Measurements from ENCODE around the gene SLC10A7. TPM values are rescaled to one million over a fixed set of nuclear protein-coding genes. Genes with fewer than 3 reads are reported as not detected.

Gene SLC10A7, protein sequence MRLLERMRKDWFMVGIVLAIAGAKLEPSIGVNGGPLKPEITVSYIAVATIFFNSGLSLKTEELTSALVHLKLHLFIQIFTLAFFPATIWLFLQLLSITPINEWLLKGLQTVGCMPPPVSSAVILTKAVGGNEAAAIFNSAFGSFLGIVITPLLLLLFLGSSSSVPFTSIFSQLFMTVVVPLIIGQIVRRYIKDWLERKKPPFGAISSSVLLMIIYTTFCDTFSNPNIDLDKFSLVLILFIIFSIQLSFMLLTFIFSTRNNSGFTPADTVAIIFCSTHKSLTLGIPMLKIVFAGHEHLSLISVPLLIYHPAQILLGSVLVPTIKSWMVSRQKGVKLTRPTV
- total RNA-seq (10 to 100 TPM in 4 of 5 donors, 1 to 10 TPM in 1; 1.8 to 36.0 (median 22.0) TPM), polyA plus RNA-seq (1 to 10 TPM; 1.8 to 3.4 (median 2.0) TPM)
- long read RNA-seq, donor 1, partial matches to known transcripts: 0 of 1 reads
- long read RNA-seq, donor 1, other reads (novel, unspliced or antisense): 0 of 1 reads
- long read RNA-seq, donor 2: 0 reads
- long read RNA-seq, donor 3: 0 reads
- long read RNA-seq, donor 4: 0 reads
- long read RNA-seq, donor 5, partial matches to known transcripts: 0 of 1 reads
- long read RNA-seq, donor 5, other reads (novel, unspliced or antisense): 0 of 1 reads
- long read RNA-seq, donor 6, partial matches to known transcripts: 0 of 2 reads
- long read RNA-seq, donor 6, other reads (novel, unspliced or antisense): 0 of 2 reads
- long read RNA-seq, donor 7: 0 reads
- long read RNA-seq, donor 8, partial matches to known transcripts: 0 of 1 reads
- long read RNA-seq, donor 8, other reads (novel, unspliced or antisense): 0 of 1 reads
- long read RNA-seq, donor 9: 0 reads
- long read RNA-seq, donor 10: 0 reads

DNA sequence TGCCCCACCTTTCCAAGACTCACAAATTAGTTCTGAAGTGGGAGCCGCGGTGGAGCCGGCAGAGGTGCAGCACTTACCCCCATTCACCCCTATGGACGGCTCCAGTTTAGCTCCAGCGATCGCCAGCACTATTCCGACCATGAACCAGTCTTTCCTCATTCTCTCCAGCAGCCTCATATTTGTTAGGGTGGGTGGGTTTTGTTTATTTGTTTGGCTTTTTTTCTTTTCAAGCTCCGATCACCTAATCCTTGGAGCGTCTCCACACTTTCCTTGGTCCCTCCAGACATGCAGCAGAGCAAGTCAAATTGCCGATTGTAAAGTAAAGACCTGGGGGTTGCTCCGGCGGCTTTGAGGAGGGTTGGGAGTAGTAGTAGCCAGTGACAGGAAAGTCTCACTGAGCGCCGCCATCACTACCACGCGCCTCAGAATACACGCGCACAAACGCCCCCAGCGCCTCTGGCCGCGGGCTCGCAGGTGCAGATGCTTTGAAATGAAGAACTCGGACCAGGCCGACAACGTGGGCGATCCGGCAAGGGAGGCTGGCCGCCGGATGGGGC is at the start of gene SLC10A7:
Gene SLC10A7, minus strand, starts transcription at position 400 of the 557 bp plus-strand sequence. Its CDS starts 223 bp downstream, at position 177.
- no peaks in the 10 kb centered on the region for H3K27me3 ChIP-seq
- peak within 1 kb of the TSS; percentile 82 to 87 (median 86) for H3K4me3 ChIP-seq
- DNase-seq: peak; percentile 75 to 94
- WGBS, 5 donors: 0 to 1% (median 0%) methylated on average over 24 to 30 of the region's 30 CpGs
- no peaks in the 10 kb centered on the region for H3K9me3 ChIP-seq
- H3K27ac ChIP-seq: peak within 1 kb of the TSS; percentile 67 to 94 (median 86)
- peaks cover 0 to 10% (median 5%) of the 10 kb centered on the region in 4 donors for H3K36me3 ChIP-seq
- TF ChIP-seq, protein P1, sequence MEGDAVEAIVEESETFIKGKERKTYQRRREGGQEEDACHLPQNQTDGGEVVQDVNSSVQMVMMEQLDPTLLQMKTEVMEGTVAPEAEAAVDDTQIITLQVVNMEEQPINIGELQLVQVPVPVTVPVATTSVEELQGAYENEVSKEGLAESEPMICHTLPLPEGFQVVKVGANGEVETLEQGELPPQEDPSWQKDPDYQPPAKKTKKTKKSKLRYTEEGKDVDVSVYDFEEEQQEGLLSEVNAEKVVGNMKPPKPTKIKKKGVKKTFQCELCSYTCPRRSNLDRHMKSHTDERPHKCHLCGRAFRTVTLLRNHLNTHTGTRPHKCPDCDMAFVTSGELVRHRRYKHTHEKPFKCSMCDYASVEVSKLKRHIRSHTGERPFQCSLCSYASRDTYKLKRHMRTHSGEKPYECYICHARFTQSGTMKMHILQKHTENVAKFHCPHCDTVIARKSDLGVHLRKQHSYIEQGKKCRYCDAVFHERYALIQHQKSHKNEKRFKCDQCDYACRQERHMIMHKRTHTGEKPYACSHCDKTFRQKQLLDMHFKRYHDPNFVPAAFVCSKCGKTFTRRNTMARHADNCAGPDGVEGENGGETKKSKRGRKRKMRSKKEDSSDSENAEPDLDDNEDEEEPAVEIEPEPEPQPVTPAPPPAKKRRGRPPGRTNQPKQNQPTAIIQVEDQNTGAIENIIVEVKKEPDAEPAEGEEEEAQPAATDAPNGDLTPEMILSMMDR (IDR thresholded peaks at IDR 0.05): no peak
- no peak for TF ChIP-seq POLR2A (IDR thresholded peaks at IDR 0.05)
- no peak for TF ChIP-seq EP300 (IDR thresholded peaks at IDR 0.05)
- no peak for TF ChIP-seq POLR2AphosphoS5 (IDR thresholded peaks at IDR 0.05)
- intact Hi-C loops (cut with DNase I; ENCODE audit: low total_unique reads): no loop called here
- H3K4me1 ChIP-seq: peaks cover 5 to 29% (median 19%) of the 10 kb centered on the region in 4 donors

DNA sequence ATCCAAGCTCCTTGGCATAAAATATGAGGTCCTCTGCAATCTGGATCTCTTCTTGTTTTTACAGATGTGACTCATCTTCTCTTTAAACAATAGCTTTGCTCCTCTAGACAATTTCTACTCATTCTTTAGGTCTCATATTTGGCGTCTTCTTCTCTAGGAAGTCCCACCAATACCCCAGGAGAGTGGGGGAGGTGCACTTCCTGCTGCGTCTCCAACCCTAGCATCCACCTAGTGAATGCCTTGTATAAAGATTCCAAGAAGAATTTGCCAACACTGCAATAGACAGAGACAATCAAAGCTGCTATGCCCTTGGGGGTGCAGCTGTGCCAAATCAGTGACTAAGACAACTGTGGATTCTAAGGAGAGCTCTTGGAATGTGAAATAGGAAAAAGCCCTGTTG is 45.7 kb upstream of the SLC10A7 start:
- H3K27me3 ChIP-seq: no peaks in the 10 kb centered on the region
- H3K4me1 ChIP-seq: no peaks in the 10 kb centered on the region
- no peak overlapping the region for H3K4me3 ChIP-seq
- TF ChIP-seq POLR2A (IDR thresholded peaks at IDR 0.05): no peak
- TF ChIP-seq, protein P1 (IDR thresholded peaks at IDR 0.05): no peak
- TF ChIP-seq EP300 (IDR thresholded peaks at IDR 0.05): no peak
- TF ChIP-seq POLR2AphosphoS5 (IDR thresholded peaks at IDR 0.05): no peak
- no peak overlapping the region for H3K27ac ChIP-seq
- H3K9me3 ChIP-seq: no peaks in the 10 kb centered on the region
- intact Hi-C loops (cut with DNase I; ENCODE audit: low total_unique reads): no loop called here
- WGBS, 5 donors: 50 to 72% (median 58%) methylated on average over 2 of the region's 2 CpGs
- DNase-seq: no peak
- H3K36me3 ChIP-seq: no peaks in the 10 kb centered on the region

DNA sequence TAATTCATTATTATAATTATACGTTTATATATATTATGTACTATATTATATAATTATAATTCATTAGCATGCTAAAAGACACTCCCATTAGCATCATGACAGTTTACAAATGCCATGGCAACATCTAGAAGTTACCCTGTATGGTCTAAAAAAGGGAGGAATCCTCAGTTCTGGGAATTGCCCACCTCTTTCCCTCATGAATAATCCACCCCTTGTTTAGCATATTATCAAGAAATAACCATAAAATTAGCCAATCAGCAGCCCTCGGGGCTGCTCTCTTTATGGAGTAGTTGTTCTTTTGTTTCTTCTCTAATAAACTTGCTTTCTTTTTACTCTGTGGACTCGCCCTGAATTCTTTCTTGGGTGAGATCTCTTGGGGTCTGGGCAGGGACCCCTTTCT is 42.8 kb upstream of the SLC10A7 start:
- DNase-seq: no peak
- TF ChIP-seq, protein P1 (IDR thresholded peaks at IDR 0.05): no peak
- no peak for TF ChIP-seq POLR2AphosphoS5 (IDR thresholded peaks at IDR 0.05)
- TF ChIP-seq EP300 (IDR thresholded peaks at IDR 0.05): no peak
- TF ChIP-seq POLR2A (IDR thresholded peaks at IDR 0.05): no peak
- 48 to 81% (median 66%) methylated on average over 3 of the region's 3 CpGs for WGBS, 5 donors
- H3K4me1 ChIP-seq: no peaks in the 10 kb centered on the region
- H3K27ac ChIP-seq: no peak overlapping the region
- intact Hi-C loops (cut with DNase I; ENCODE audit: low total_unique reads): no loop called here
- H3K36me3 ChIP-seq: no peaks in the 10 kb centered on the region
- H3K27me3 ChIP-seq: no peaks in the 10 kb centered on the region
- no peaks in the 10 kb centered on the region for H3K9me3 ChIP-seq
- no peak overlapping the region for H3K4me3 ChIP-seq

DNA sequence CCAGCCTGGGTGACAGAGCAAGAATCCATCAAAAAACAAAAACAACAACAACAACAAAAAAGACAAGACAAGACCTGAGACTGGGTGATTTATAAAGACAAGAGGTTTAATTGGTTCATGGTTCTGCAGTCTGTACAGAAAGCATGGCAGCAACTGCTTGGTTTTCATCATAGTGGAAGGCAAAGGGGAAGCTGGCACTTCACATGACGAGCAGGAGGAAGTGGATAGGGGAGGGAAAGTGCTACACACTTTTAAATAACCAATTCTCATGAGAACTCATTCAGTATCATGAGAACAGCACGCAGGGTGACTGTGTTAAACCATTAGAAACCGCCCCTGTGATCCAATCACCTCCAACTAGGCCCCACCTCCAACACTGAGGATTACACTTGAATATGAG is 28.4 kb upstream of the SLC10A7 start:
- DNase-seq: no peak
- Histone ChIP-seq H3K27me3 (no peaks in the 10 kb centered on the region), H3K9me3 (no peaks in the 10 kb centered on the region), H3K4me3 (no peak overlapping the region), H3K4me1 (no peaks in the 10 kb centered on the region), H3K27ac (no peak overlapping the region), H3K36me3 (no peaks in the 10 kb centered on the region)
- 63 to 76% (median 71%) methylated on average over 3 of the region's 3 CpGs for WGBS, 5 donors
- TF ChIP-seq EP300 (IDR thresholded peaks at IDR 0.05) (no peak), POLR2AphosphoS5 (IDR thresholded peaks at IDR 0.05) (no peak), POLR2A (IDR thresholded peaks at IDR 0.05) (no peak)
- TF ChIP-seq, protein P1 (IDR thresholded peaks at IDR 0.05): no peak
- intact Hi-C loops (cut with DNase I; ENCODE audit: low total_unique reads): no loop called here
